Smooth muscle cell (in vitro differentiated cells): ENCODE data around the gene ATRN. TPM values are rescaled to one million over a fixed set of nuclear protein-coding genes. Genes with fewer than 3 reads are reported as not detected.

Experiments
- DNase-seq: peaks from one replicate; lab custom pipeline; 2025; ENCODE audit not compliant: unreplicated experiment; lab: John Stamatoyannopoulos, UW
- H2AFZ ChIP-seq: fragments of 200-600 bp; sonication (generic); 2 replicates; pipeline ENCODE4 v1.6.0; 2016; ENCODE audit warnings: antibody characterized with exemption, low read depth, mild to moderate bottlenecking
- H3F3A ChIP-seq: fragments of 200-600 bp; sonication (generic); 2 replicates; pipeline ENCODE4 v1.6.0; 2017; ENCODE audit warnings: antibody characterized with exemption, low read depth
- H3K27ac ChIP-seq: fragments of 200-600 bp; sonication (generic); 2 replicates; pipeline ENCODE4 v1.5.1; 2016; ENCODE audit warnings: low read depth, mild to moderate bottlenecking
- H3K27me3 ChIP-seq: fragments of 200-600 bp; sonication (generic); 2 replicates; pipeline ENCODE4 v1.6.1; 2016; ENCODE audit warnings: low read depth, mild to moderate bottlenecking
- H3K36me3 ChIP-seq: fragments of 200-600 bp; sonication (generic); 2 replicates; pipeline ENCODE4 v1.5.1; 2016; ENCODE audit warnings: low read depth
- H3K4me1 ChIP-seq: fragments of 200-600 bp; sonication (generic); 2 replicates; pipeline ENCODE4 v1.5.1; 2016; ENCODE audit warnings: low read depth
- H3K4me2 ChIP-seq: fragments of 200-600 bp; sonication (generic); 2 replicates; pipeline ENCODE4 v1.6.0; 2016; ENCODE audit warnings: mild to moderate bottlenecking
- H3K4me3 ChIP-seq: fragments of 200-600 bp; sonication (generic); 2 replicates; pipeline ENCODE4 v1.5.1; 2016; ENCODE audit warnings: mild to moderate bottlenecking
- H3K79me2 ChIP-seq: fragments of 200-600 bp; sonication (generic); 2 replicates; pipeline ENCODE4 v1.6.0; 2016; ENCODE audit warnings: low read depth, mild to moderate bottlenecking
- H3K9ac ChIP-seq: fragments of 200-600 bp; sonication (generic); 2 replicates; pipeline ENCODE4 v1.6.0; 2016; ENCODE audit warnings: low read depth
- H3K9me3 ChIP-seq: fragments of 200-600 bp; sonication (generic); replicated peaks from 2 replicates; pipeline ENCODE4 v1.5.1; 2016; ENCODE audit warnings: low read depth
- H4K20me1 ChIP-seq: fragments of 200-600 bp; sonication (generic); 2 replicates; pipeline ENCODE4 v1.6.0; 2016; ENCODE audit warnings: low read depth
- WGBS: methylation state at CpG from one replicate; pipeline ENCODE4 v1.1.7; 2016; ENCODE audit warnings: low lambda C conversion rate; 5-methylcytosine and 5-hydroxymethylcytosine counted together
- polyA plus RNA-seq: library from polyadenylated mRNA; unstranded; fragments of >200 nt; fragmentation: Nextera tagmentation; extraction: Ambion mirVana; gene quantifications from 2 replicates; pipeline ENCODE4 v1.2.1, GENCODE V29; 2016
- total RNA-seq: library from RNA; depleted of rRNA; stranded (reverse); fragments of >200 nt; gene quantifications from 2 replicates; pipeline ENCODE4 v1.2.3, GENCODE V29; 2014
- TF ChIP-seq, protein P1 (sequence below): fragments of 200-600 bp; sonication (generic); IDR thresholded peaks from 2 replicates; pipeline ENCODE4 v1.5.1; 2017; ENCODE audit warnings: borderline replicate concordance, mild to moderate bottlenecking, antibody characterized with exemption; ENCODE audit not compliant: insufficient read depth, poor library complexity, severe bottlenecking

ATRN gene
- total and polyA plus RNA-seq, 2 experiments from 2014 or later, result 17.9 to 44.0 TPM

DNA sequence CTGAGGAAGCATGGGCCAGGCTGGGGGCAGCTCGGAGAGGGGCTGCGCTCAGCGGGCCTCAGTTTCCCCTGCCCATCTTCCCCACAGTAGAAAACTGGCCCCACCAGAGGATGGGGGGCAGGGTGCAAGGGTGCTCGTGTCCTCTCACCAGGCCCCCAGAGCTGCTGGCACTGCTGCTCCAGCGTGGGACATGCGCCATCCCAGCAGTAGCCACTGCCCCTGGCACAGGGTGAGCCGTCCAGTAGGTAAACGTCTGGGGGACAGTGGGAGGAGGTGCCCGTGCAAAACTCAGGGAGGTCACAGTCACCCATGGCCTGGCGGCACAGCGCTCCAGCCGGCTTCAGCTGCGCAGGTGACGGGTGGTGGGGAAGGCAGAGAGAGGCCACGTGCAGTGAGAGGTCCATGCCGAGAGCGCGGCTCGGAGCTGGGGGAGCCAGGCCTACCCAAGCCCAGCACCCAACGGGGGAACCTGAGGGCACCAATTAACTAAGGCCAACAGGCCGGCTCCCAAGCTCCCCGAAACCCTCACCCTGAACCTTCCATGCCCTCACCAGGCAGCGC lies 201.2 kb downstream of the ATRN start:
- DNase-seq, result no peak
- H3K4me1 ChIP-seq, result no peaks in the 10 kb centered on the region
- TF ChIP-seq, protein P1, sequence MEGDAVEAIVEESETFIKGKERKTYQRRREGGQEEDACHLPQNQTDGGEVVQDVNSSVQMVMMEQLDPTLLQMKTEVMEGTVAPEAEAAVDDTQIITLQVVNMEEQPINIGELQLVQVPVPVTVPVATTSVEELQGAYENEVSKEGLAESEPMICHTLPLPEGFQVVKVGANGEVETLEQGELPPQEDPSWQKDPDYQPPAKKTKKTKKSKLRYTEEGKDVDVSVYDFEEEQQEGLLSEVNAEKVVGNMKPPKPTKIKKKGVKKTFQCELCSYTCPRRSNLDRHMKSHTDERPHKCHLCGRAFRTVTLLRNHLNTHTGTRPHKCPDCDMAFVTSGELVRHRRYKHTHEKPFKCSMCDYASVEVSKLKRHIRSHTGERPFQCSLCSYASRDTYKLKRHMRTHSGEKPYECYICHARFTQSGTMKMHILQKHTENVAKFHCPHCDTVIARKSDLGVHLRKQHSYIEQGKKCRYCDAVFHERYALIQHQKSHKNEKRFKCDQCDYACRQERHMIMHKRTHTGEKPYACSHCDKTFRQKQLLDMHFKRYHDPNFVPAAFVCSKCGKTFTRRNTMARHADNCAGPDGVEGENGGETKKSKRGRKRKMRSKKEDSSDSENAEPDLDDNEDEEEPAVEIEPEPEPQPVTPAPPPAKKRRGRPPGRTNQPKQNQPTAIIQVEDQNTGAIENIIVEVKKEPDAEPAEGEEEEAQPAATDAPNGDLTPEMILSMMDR, result no peak
- no peaks in the 10 kb centered on the region for H3K9me3 ChIP-seq
- no peak overlapping the region for H3K4me2 ChIP-seq
- peaks cover 13% of the 10 kb centered on the region for H3K27me3 ChIP-seq
- H2AFZ ChIP-seq, result no peak overlapping the region
- no peaks in the 10 kb centered on the region for H4K20me1 ChIP-seq
- WGBS, result 69% methylated on average over 21 of the region's 23 CpGs
- H3K36me3 ChIP-seq, result no peaks in the 10 kb centered on the region
- no peak overlapping the region for H3K4me3 ChIP-seq
- no peak overlapping the region for H3K27ac ChIP-seq
- no peak overlapping the region for H3K9ac ChIP-seq
- no peaks in the 10 kb centered on the region for H3F3A ChIP-seq
- no peaks in the 10 kb centered on the region for H3K79me2 ChIP-seq

DNA sequence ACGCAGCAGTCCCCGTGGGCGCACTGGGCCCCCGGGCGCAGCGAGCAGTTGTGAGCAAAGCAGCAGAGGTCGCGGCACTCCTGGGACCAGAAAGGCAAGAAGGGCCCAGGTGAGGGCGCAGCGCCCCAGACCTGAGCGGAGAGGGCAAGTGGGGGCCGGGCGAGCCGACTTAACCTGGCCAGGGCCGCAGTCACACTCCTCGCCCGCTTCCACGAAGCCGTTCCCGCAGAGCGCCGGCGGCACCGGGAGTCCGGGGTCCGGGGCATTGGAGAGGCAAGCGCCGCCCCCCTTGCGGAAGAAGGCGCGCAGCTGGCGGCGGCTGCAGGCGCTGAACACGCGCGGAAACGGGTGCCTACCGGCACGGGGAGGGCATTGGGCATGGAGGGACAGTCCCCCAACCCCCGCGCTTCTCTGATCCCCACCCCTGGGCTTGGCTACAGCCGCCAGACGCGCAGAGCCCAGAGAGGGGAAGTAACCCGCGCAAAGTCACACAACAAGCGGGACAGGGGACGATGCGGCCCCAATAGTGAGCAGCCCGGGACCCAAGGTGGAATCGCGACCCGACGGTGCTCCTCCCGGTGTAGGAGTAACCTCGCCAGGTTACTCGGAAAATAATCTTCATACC lies 201.8 kb downstream of the ATRN start:
- Histone ChIP-seq H3K4me3 (no peak overlapping the region), H3K9ac (no peak overlapping the region), H3K36me3 (no peaks in the 10 kb centered on the region), H3K27ac (no peak overlapping the region), H3K9me3 (no peaks in the 10 kb centered on the region), H3K4me1 (no peaks in the 10 kb centered on the region), H3K27me3 (peaks cover 13% of the 10 kb centered on the region), H3F3A (no peaks in the 10 kb centered on the region), H4K20me1 (no peaks in the 10 kb centered on the region), H3K4me2 (peak overlapping the region; percentile 40), H2AFZ (no peak overlapping the region), H3K79me2 (no peaks in the 10 kb centered on the region)
- 26% methylated on average over 50 of the region's 58 CpGs for WGBS
- TF ChIP-seq, protein P1, result no peak
- DNase-seq, result no peak

DNA sequence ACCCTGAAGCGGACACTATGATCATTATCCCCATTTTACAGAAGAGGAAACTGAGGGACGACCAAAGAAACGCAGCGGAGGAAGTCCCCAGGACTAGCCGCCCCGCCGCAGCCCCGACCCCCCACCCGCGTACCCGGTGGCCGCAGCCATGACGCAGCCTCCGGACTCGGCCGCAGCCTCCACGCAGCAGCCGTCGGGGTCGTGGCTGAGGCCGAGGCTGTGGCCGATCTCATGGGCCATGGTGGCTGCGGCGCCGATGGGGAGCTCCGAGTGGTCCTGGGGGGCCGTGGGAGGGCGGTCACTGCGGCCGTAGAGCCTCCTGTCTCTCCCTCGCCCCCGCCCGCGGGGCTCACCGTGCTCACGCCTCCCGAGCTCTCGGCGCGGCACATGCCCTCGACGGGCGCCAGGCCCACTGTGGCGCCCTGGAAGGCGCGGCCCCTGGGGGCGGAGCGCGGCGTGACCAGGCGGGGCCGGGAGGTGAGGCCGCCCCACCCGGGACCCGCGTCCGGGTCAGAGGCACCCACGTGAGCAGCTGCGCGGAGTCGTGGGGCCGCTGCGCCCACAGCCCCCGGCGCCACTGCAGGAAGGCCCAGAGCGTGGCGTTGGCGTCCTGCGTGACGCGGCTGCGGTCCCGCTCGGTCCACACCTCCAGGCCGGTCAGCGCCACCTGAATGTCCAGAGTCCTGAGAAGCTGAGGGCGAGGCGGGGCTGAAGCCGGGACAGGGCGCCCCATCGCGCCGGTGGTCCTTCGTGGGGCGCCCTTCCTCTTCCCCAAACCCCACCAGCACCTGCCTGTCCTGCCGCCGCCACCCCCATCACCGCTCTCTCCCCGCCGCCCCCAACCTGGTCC lies 202.6 kb downstream of the ATRN start:
- no peaks in the 10 kb centered on the region for H3K79me2 ChIP-seq
- H3K36me3 ChIP-seq, result no peaks in the 10 kb centered on the region
- H3F3A ChIP-seq, result no peaks in the 10 kb centered on the region
- TF ChIP-seq, protein P1, result no peak
- no peaks in the 10 kb centered on the region for H3K9me3 ChIP-seq
- H3K4me2 ChIP-seq, result no peak overlapping the region
- WGBS, result 83% methylated on average over 55 of the region's 90 CpGs
- H3K4me1 ChIP-seq, result no peaks in the 10 kb centered on the region
- DNase-seq, result no peak
- no peak overlapping the region for H3K9ac ChIP-seq
- no peak overlapping the region for H3K27ac ChIP-seq
- no peak overlapping the region for H2AFZ ChIP-seq
- H4K20me1 ChIP-seq, result no peaks in the 10 kb centered on the region
- H3K4me3 ChIP-seq, result no peak overlapping the region
- peaks cover 13% of the 10 kb centered on the region for H3K27me3 ChIP-seq
